GM21825 (cell line): Measurements from ENCODE around the gene RASA4B.
"Not testable (repeated sequence)": the region's sequence is repeated elsewhere in the genome, so short reads cannot be mapped to it uniquely, and the experiment has no call there.

Experiments
- ATAC-seq: cut with Tn5 transposase; IDR thresholded peaks from one replicate; pipeline ENCODE4 v1.9.1; 2021; ENCODE audit warnings: mild to moderate bottlenecking, moderate library complexity; ENCODE audit not compliant: unreplicated experiment

Gene RASA4B

DNA sequence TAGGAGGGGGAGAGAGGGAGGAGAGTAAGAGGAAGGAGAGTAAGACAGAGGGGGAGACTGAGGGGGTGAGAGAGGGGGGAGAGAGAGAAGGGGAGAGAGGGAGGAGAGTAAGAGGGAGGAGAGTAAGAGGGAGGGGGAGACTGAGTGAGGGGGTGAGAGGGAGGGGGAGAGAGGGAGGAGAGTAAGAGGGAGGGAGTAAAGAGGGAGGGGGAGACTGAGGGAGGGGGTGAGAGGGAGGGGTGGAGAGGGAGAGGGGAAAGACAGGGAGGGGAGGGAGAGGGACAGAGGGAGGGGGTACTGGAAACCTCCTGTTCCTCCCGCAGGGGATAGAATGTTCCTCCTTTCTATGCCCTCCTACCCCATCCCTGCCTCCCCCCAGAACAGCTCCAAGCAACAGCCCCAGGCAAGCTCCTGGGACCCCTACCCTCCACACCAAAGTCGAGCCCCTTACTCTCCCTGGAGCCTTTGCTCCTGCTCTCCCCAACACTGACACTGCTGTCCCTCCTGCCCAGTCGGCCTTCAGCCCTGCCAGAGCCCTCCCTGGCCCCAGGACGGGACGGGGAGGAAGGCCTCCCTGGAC, 4.8 kb downstream of the RASA4B start:
- not testable (repeated sequence) for ATAC-seq

DNA sequence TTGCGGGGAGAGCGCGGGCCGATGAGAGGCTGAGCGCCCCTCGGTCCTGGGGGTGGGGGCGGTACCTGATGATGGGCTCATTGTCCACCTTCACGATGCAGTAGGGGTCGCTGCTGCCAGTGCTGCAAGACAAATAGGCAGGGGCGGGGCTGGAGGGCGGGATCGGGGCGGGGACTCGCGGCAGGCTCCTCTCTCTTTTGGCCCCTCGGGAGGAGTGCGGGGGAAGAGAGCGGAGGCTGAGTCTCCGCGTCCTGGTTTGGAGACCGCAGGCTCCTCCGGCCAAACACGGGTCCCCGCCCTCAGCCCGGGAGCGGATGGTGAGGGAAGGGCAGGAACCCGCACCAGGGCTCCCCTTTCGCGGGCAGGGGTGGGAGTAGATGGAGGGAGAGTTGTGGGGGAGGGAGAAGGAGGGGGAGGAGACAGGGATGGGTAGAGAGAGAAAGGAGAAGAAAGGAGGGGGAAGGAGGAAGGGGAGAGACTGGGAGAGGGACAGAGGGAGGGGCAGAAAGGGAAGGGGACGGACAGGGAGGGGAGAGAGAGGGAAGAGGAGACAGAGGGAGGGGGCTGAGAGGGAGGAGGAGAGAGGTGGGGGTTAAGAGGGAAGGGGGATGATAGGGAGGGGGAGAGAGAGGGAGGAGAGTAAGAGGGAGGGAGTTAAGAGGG, 5.6 kb downstream of the RASA4B start:
- ATAC-seq, result peak; percentile 31

DNA sequence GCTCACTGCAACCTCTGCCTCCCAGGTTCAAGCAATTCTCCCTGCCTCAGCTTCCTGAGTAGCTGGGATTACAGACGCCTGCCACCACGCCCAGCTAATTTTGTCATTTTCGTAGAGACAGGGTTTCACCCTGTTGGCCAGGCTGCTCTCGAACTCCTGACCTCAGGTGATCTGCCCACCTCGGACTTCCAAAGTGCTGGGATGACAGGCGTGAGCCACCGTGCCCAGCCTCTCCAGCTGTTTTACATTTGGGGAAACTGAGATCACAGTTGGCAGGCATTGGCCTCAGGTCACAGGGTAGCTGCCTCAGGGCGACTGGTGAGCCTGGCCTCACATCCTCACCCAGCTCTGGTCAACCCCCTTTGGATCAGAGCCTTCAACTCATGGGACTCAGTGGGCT, 7.0 kb downstream of the RASA4B start:
- not testable (repeated sequence) for ATAC-seq

DNA sequence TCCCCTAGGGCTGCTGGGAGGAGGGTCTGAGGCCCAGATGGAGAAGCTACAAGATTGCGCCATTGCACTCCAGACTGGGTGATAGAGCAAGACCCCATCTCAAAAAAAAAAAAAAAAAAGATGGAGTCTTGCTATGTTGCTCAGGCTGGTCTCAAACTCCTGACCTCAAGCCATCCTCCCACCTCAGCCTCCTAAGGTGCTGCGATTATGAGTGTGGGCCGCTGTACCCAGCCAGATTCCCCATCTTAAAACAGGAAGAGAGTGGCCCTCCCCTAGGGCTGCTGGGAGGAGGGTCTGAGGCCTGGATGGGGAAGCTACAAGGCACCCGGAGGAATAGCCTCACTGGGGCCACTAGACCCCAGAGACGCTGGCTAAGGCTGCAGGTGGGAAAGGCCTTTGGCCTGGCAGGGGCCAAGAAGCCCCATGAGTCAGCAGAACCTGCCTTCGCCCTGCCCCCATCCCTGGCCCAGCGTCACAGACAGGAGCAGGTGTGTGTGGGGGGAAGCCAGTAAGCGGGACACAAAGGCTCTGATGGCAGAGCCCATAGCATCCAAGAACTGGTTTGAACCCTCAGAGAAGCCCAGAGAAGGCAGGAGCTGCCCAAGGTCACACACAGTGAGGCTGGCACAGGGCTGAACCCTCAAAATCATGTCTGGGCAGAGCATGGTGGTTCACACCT, 10.0 kb downstream of the RASA4B start:
- not testable (repeated sequence) for ATAC-seq

DNA sequence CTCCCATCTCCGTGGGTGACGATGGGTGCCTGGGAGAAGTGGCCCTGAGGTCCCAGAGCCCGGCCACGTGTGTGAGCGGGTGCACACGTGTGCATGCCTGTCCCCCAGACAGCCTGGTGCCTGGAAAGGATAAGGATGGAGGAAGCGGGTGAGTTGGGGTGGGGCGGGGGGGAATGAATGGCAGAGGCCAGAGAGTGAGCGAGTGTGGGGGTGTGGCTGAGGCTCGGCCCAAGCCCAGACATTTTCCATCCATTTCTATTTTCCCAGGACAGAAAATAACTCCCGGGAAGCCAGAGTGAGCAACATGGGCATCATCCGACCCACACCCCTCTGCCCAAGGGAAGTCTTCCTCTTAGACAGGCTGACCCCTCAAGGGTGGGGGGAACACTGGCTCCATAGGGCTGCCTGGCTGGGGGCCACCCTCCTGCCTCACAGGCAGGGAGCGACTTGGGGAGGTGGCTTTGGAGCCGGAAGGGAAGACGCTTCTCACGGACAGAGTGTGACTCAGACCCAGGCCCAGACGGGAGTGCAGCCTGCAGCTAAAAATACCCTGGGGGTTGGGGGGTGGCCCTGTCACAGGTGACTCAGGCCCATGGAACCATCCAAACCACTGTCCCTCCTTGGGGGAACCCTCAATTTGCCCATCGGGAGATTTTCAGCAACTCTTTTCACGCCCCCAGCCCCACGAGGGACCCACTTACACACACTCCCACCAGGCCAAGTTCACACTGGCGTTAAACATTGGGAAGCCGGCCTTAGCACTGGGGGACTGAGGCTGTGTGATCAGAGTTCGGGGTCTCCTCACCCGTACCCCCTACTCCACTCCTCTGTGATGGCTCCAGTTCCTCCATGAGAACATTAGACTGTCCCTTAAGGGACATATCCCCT, 12.0 kb downstream of the RASA4B start:
- not testable (repeated sequence) for ATAC-seq

DNA sequence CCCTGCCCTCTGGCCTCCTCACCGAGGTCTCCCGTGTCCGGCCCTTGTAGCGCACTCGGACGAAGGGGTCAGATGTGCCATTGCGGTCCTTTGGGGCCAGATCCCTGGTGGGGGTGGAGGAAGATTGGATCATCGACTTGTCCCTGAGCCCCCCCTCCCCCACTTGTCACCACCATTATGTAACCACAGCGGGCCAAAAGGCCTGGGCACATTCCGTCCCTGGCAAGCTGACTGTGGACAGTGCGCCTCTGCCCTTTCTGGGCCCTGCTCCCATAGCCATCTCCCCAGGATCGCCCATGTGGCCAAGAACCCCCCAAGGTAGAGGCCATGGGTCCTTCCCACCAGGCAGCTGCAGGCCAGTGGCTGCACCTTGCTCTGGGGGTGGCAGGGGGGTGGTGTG, 14.4 kb downstream of the RASA4B start:
- not testable (repeated sequence) for ATAC-seq

DNA sequence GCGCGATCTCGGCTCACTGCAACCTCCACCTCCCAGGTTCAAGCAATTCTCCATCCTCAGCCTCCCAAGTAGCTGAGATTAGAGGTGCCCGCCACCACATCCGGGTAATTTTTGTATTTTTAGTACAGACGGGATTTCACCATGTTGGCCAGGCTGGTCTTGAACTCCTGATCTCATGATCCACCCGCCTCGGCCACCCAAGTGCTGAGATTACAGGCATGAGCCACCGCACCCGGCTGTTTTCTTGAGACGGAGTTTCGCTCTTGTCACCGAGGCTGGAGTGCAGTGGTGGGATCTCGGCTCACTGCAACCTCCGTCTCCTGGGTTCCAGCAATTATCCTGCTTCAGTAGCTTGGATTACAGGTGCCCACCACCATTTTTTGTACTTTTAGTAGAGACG, 19.3 kb downstream of the RASA4B start:
- ATAC-seq, result not testable (repeated sequence)

DNA sequence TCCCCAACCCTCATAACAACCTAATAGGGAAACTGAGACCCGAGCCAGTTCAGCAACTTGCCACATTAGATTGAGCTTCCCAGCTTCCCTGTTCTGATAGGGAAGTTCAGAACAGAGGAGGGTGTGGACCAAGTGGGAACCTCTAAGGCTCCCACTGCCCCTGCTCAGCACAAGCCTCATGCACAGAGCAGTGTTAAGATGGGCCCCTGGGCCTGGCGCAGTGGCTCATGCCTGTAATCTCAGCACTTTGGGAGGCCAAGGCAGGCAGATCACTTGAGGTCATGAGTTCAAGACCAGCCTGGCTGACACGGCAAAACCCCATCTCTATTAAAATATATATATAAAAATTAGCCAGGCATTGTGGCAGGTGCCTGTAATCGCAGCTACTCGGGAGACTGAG, 20.3 kb downstream of the RASA4B start:
- ATAC-seq, result not testable (repeated sequence)

DNA sequence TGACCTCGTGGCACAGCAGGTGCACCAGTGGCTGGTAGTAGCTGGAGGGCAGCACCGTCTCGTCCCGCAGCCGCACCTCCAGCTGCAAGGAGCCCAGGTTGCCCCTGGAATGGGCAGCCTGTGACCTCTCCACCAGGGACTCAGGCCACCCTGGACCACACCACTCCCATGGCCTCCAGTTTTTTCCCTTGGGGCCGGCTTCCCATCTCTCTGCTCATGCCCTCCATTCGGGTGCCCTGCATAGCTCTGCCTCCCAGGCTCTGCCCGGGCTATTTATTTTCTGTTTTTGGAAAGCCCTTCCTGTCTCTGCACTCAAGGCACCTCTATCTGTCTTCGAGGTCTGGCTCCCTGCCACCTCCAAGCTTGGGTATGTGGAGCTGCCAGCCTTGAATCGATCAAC, 20.7 kb downstream of the RASA4B start:
- not testable (repeated sequence) for ATAC-seq

DNA sequence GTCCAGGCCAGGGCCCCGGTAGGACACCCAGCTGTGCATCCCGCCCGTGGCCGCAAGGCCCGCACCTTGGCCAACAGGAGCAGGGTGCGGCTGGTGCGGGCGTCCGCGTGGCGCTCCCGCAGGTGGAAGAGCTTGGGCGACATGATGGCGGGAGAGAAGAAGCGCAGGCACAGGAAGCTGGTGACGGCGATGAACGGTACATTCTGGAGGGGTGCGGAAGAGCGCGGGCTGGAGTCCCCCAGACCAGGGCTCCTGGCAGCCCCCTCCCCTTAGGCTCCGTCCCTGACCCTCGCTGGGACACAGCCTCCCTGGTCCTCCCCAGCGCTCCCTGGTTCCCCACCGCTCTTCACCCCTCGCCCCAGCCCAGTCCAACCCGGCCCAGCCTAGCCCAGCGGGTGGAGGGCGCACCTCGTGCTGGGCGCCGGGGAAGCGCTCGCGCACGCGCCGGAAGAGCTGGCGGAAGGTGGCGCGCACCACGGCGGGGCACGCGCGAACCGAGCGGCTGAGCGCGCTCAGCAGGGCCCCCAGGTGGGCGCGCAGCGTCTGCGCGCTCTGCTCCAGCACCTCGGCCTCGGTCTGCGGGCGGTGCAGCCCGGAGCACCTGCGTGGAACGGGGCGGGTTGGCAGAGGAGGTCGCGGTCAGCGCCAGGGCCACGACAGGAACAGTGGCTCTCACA, 23.0 kb downstream of the RASA4B start:
- ATAC-seq, result peak; percentile 65

DNA sequence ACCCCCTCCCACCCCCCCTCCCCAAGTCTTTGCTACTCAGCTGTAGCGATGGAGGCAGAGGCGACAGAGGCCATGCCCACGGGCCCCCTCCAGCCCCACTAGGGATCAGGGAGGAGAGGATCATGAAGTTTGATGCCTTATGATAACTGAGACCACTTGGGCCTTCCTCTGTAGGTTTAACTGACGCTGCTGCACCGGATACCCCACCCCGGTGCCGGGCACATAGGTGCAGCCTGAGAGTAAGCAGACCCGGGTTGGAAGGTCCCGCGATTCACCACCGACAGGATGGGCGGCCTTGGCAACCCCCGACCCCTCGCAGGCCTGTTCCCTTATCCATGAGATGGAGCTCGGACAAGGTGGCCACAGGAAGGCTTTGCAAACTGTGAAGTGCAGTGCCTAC, 23.6 kb downstream of the RASA4B start:
- ATAC-seq, result peak; percentile 0

DNA sequence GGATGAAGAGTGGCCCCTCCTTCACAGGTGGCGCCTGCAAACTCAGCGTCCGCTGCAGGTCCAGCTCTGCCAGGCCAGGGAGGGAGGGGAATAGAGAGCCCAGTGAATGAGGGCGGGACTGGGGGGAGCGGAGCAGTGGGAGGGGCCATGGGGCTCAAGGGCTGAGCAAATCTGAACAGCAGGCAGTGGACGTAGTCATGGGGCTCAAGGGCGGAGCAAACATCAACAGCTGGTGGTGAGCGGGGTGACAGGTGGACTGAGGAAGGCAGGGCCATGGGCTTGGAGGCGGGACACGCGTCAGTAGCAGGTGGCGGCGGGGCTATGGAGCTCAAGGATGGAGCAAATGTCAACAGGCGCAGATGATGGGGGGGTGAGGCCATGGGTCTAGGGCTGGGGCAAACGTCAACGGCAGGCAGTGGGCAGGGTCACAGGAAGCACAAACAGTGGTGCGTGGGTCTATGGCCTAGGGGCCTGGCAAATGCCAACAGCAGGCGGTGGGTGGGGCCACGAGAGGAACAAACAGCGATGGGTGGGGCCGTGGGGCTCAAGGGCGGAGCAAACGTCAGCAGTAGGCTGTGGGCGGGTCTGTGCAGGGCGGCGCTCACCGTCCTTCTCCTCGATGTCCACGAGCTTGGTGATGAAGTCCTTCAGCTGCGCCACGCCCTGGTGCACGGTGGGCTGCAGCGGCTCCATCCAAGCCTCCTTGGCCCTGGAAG, 24.2 kb downstream of the RASA4B start:
- ATAC-seq, result peak; percentile 30

DNA sequence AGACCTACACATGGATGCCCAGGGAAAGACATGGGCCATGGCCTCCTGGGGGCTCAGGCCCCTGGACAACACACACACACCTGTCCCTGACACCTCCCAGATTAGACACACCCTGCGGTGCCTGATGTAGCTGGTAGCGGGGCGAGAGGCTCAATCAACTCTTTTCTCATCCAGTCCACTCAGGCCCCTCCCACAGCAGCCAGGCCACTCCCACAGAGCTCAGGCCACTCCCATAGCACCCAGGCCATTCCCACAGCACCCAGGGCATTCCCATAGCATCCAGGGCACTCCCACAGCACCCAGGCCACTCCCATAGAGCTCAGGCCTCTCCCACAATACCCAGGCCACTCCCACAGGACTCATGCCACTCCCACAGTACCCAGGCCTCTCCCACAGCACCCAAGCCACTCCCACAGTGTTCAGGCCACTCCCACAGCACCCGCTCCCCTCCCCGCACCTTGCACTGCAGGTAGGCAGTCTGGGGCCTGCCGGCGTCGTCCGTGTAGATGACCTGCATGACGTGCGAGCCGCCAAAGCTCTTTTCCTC, 27.0 kb downstream of the RASA4B start:
- ATAC-seq, result peak; percentile 50

DNA sequence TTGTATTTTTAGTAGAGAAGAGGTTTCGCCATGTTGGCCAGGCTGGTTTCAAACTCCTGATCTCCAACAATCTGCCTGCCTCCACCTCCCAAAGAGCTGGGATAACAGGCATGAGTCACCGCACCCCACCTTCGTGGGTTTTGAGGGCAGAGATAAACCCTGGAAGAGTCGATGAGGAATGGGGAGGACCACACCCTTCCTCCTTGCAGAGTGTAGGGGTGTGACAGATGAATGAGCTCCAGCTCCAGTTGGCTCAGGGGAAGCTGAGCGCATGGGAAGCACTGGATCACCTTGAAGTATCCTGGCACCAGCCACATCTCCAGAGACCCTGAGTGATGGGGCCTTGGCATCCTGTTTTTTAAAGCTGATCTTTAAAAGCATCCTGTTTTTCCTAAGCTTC, 33.3 kb downstream of the RASA4B start:
- not testable (repeated sequence) for ATAC-seq

DNA sequence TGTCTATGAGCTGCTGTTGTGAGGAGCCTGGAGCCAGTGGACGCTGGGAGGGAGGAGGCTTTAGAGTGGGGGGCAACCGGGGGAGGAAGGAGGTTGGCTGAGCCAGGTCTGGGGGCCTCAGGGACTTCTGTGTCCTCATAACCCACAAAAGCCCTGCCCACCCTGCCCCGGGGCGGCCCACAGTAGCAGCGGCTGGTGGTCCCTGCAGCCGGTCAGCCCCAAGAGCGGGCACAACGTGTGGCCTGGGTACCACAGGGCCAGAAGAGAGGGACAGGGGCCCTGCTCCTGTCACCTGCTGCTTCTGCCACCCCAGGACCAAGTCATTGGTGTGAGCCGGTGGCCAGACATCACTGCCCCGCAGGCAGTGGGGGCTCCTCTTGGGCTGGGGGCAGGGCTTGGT, 35.6 kb downstream of the RASA4B start:
- ATAC-seq, result not testable (repeated sequence)

DNA sequence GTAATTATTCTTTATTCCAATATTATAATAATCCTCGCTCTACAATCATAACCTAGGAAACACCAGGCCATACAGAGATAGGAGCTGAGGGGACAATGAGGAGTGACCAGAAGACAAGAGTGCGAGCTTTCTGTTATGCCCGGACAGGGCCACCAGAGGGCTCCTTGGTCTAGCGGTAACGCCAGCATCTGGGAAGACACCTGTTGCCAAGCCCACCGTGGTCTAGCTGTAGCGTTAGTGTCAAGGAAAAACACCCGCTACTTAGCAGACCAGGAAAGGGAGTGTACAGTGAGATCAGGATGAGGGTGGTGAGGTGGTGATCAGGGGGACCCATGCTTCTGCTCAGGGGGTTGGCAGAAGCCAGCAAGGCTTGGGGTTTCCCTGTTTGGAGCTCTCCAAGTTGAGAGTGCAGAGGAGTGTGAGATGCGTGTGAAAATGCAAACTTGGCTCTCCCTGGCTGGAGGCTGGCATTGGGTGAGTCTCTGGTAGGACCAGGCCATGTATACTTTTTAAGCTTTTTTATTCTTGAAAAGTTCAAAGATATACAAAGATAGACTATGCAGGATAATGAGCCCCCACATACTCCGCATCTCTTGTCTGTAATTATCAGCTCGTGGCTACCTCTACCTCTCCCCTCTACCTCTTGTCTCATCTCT, 37.5 kb downstream of the RASA4B start:
- ATAC-seq, result not testable (repeated sequence)

DNA sequence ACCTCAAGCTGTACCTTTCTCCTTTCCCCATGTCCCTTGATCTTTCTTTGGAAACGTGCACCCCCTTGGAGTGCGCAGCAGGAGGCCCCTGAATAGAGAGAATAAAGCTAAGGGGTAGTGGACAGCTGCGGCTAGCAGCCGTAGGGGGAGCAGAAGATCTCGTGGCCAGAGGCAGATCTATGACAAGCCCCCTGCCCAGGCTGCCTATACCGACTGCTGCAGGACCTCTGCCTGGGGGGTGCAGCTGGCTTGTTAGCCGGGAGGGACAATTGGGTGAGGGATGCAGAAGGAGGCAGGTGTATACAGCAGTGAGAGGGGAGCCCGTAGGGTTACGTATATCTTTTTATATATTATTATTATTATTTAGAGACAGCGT, 38.4 kb downstream of the RASA4B start:
- peak; percentile 33 for ATAC-seq

DNA sequence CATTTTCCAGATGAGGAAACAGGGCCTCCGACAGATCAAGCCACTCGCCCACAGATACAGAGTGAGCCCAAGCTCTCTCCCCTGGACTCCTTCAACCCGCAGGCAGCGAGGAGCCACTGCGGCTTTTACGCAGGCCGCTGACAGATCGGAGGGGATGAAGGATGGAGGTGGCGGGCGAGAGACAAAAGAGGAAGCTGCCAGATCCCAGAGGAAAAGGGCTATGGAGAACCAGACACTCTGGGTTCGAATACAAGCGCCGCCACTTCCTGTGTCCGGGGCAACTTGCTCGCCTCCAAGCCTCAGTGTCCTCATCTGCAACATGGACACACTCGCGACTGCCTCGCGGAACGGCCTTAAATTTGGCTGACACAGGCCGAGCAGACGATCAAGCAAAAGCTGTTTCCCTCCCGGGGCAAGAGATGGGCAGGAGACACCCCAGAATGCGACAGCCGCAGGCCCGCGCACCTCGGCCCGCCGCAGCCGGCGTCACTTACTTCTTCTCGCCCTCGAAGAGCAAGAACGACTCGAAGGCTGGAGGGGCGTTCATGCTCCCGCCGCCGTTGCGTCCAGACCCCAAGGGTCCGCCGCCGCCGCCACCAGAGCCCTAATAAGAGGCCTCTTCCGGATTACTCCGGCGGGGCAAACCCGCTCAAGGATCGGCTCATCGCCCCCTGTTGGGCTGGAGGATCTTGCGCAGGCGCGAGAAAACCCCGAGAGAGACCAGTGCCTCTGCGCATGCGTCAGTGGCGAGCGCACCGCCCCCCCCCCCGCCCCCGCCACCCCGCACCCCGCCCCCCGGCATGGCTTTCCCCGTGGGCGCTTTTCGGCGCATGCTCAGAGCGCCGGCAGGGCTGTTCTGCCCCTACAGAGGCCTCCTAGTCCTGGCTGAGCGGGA, 39.0 kb downstream of the RASA4B start, which contains the start of gene POLR2J:
POLR2J (minus strand) TSS at position 609 of the 895 bp plus-strand sequence; CDS start at position 547, 62 bp downstream.
- peak; percentile 75 for ATAC-seq
